ENCODE data around the gene TMEM245.
"Not testable (repeated sequence)": the region's sequence is repeated elsewhere in the genome, so short reads cannot be mapped to it uniquely, and the experiment has no call there.

The TMEM245 gene

DNA sequence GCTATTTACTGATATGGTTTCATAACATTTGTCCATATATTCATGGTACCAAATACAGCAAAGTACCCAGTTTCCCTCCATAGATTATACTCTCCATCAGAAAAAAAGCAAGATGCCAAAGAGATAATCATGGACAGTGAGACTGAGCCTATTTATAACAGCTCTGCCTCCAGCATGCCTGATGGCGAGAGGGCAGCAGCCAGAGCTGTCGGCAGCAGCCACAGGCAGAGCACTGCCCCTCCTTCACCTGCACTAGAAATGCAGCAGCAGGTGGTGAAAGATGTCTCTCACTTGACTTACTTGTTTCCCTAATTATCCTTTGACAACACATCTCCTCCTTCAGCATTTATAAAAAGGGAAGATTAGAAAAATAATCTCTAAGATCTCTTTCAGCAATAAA, 138.9 kb downstream of the TMEM245 start:
- no peak for DNase-seq

DNA sequence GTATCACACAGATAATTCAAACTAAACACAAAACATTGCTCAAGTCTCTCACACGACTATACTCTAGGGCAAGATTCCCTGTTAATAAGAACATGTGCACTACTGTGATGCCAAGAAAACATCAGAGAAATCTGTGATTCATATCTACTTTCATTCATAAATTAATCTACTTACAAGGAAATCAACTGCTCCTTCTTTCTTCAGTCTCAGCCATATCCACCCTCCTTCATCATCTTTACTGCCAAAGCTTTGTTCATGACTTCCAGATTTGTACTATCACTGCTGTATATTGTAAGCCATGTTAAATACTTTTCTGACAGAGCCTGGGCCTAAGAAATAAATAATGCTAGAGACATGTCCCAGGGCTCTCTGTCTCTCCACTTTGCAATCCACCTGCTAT, 141.5 kb downstream of the TMEM245 start:
- no peak for DNase-seq

DNA sequence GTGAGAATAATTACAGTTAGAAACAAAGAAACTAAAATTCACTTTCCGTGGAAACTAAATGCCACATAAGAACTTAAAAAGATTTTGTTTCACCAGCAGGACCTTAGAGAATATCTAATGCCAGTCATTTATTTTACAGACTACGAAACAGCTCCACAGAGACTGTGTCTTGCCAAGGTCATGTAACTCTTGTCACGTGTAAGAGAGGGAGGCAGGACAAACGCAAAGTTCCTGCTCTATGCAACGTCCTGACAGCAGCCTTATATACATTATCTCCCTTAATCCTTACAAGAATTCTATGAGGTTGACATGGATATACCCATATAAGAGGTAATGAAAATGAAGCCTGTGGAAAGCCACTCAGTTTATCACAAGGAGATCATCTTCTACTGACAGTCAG, 145.9 kb downstream of the TMEM245 start:
- DNase-seq = no peak

DNA sequence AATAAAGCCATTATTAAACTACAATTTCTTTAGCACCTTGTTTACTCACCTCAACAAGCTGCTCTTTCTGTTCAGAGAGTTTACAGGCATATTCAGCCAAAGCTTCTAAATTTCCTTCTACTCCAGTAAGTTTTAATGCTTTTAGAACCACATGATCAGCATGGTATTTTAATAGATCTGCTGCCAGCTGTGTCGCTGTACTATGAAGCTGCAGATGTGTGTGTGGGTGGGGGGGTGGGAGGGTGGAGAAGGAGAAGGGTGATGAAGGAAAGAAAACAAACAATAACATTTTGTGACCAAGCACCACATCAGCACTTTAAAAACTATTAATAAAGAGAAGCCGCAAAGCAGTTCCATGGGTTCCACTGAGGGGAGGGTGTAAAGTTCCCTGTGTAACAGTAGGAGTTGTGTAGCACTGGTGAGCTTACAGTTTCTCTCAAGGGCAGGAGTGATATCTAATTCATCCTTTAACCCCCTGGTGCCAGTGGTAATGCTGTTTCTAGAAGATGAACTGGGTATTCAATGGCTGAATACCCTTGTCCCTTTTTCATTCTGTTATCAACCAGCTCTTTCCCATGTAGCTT, 147.0 kb downstream of the TMEM245 start:
- no peak for DNase-seq

GRCh38 chr9:108972186-108972585, 147.6 kb downstream of the TMEM245 start:
- no peak for DNase-seq

- not testable (repeated sequence) for DNase-seq
Observed at GRCh38 chr9:108971392-108971791, 148.4 kb downstream of the TMEM245 start.

DNA sequence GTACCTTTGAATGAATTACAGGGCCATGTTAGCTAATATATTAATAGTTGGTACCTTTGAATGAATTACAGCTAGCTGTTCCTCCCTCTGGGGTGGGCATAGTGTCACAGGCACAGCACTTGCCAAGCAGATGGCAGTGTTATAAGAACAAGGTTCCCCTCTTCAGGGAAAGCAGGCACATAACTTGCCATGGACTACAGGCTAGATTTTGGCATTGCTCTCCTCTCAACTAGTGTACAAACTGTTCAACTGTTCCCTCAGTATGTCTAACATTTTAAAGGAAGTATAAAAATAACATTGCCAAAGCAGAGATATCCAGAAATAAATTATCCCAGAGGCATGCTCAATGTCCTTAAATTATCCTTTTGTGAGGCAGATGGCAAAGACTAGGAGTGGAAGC, 151.8 kb downstream of the TMEM245 start:
- no peak for DNase-seq
